ENCODE results near the gene UBR1. TPM values are rescaled to one million over a fixed set of nuclear protein-coding genes. Genes with fewer than 3 reads are reported as not detected.

The UBR1 gene
- total and polyA plus RNA-seq, 2 experiments from 2014 or later = 17.2 to 19.6 TPM

GRCh38 chr15:43111354-43111753 lies 5.5 kb upstream of the UBR1 start:
- no peak overlapping the region for H3K4me2 ChIP-seq
- no peak for DNase-seq (ENCODE audit: low spot score)
- peaks cover 4% of the 10 kb centered on the region for H3K27me3 Mint-ChIP-seq (ENCODE audit: insufficient read depth, low read depth, poor library complexity)
- H3K27ac Mint-ChIP-seq = no peak overlapping the region
- ATAC-seq = no peak
- no peaks in the 10 kb centered on the region for H4K20me1 ChIP-seq (replicated peaks; ENCODE audit: insufficient read depth)
- no peaks in the 10 kb centered on the region for H3K36me3 Mint-ChIP-seq (ENCODE audit: low read depth)
- H3K79me2 ChIP-seq (replicated peaks; ENCODE audit: insufficient read depth) = no peaks in the 10 kb centered on the region
- H3K36me3 ChIP-seq (ENCODE audit: insufficient read depth) = no peaks in the 10 kb centered on the region
- no peaks in the 10 kb centered on the region for H3K4me1 ChIP-seq (ENCODE audit: insufficient read depth)
- no peak overlapping the region for H2AFZ ChIP-seq
- no peaks in the 10 kb centered on the region for H3K27me3 ChIP-seq (ENCODE audit: insufficient read depth)
- no peaks in the 10 kb centered on the region for H3K9me3 Mint-ChIP-seq
- H3K4me3 Mint-ChIP-seq = no peak overlapping the region
- H3K4me1 Mint-ChIP-seq = no peaks in the 10 kb centered on the region
- TF ChIP-seq, protein P1, sequence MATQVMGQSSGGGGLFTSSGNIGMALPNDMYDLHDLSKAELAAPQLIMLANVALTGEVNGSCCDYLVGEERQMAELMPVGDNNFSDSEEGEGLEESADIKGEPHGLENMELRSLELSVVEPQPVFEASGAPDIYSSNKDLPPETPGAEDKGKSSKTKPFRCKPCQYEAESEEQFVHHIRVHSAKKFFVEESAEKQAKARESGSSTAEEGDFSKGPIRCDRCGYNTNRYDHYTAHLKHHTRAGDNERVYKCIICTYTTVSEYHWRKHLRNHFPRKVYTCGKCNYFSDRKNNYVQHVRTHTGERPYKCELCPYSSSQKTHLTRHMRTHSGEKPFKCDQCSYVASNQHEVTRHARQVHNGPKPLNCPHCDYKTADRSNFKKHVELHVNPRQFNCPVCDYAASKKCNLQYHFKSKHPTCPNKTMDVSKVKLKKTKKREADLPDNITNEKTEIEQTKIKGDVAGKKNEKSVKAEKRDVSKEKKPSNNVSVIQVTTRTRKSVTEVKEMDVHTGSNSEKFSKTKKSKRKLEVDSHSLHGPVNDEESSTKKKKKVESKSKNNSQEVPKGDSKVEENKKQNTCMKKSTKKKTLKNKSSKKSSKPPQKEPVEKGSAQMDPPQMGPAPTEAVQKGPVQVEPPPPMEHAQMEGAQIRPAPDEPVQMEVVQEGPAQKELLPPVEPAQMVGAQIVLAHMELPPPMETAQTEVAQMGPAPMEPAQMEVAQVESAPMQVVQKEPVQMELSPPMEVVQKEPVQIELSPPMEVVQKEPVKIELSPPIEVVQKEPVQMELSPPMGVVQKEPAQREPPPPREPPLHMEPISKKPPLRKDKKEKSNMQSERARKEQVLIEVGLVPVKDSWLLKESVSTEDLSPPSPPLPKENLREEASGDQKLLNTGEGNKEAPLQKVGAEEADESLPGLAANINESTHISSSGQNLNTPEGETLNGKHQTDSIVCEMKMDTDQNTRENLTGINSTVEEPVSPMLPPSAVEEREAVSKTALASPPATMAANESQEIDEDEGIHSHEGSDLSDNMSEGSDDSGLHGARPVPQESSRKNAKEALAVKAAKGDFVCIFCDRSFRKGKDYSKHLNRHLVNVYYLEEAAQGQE (IDR thresholded peaks at IDR 0.05; ENCODE audit: unreplicated experiment) = no peak
- no peak for TF ChIP-seq ETS1 (IDR thresholded peaks at IDR 0.05)
- no peak for TF ChIP-seq NANOG (IDR thresholded peaks at IDR 0.05; ENCODE audit: borderline replicate concordance)
- TF ChIP-seq ZNF462 (CRISPR knock-in tag; IDR thresholded peaks at IDR 0.05) = no peak
- TF ChIP-seq, protein P2, sequence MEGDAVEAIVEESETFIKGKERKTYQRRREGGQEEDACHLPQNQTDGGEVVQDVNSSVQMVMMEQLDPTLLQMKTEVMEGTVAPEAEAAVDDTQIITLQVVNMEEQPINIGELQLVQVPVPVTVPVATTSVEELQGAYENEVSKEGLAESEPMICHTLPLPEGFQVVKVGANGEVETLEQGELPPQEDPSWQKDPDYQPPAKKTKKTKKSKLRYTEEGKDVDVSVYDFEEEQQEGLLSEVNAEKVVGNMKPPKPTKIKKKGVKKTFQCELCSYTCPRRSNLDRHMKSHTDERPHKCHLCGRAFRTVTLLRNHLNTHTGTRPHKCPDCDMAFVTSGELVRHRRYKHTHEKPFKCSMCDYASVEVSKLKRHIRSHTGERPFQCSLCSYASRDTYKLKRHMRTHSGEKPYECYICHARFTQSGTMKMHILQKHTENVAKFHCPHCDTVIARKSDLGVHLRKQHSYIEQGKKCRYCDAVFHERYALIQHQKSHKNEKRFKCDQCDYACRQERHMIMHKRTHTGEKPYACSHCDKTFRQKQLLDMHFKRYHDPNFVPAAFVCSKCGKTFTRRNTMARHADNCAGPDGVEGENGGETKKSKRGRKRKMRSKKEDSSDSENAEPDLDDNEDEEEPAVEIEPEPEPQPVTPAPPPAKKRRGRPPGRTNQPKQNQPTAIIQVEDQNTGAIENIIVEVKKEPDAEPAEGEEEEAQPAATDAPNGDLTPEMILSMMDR (conservative IDR thresholded peaks at IDR 0.05; ENCODE audit: low read depth in 2 of 2) = no peak
- TF ChIP-seq STAT1 (IDR thresholded peaks at IDR 0.05; ENCODE audit: unreplicated experiment) = no peak
- TF ChIP-seq JUNB (IDR thresholded peaks at IDR 0.05; ENCODE audit: unreplicated experiment) = no peak
- no peak for TF ChIP-seq CREB1 (CRISPR knock-in tag; IDR thresholded peaks at IDR 0.05; ENCODE audit: low read depth)
- no peak for TF ChIP-seq ZNF114 (CRISPR knock-in tag; IDR thresholded peaks at IDR 0.05)
- TF ChIP-seq EZH2 (IDR thresholded peaks at IDR 0.05; ENCODE audit: low read depth, unreplicated experiment) = no peak
- TF ChIP-seq ZNF331 (CRISPR knock-in tag; IDR thresholded peaks at IDR 0.05; ENCODE audit: low read depth) = no peak
- TF ChIP-seq EZH2phosphoT487 (IDR thresholded peaks at IDR 0.05; ENCODE audit: unreplicated experiment) = no peak
- no peak for TF ChIP-seq POLR2AphosphoS5 (IDR thresholded peaks at IDR 0.05; ENCODE audit: low read depth)
- H3K4me3 ChIP-seq = no peak overlapping the region
- no peaks in the 10 kb centered on the region; the same call in 1 of the 2 replicates for H3K9me2 ChIP-seq (ENCODE audit: insufficient read depth)
- H3F3A ChIP-seq (replicated peaks; ENCODE audit: low read depth) = no peaks in the 10 kb centered on the region
- no peak overlapping the region for H3K27ac ChIP-seq (ENCODE audit: low read depth)
